Skeletal muscle cell (primary cell): ENCODE data around the gene KIRREL3.

Experiments used
- DNase-seq: peaks from one replicate; pipeline ENCODE4 v3.0.0-alpha.2; 2010; ENCODE audit warnings: low read depth
- H3K4me3 ChIP-seq: 2 replicates; pipeline ENCODE4 v1.5.1; 2011; ENCODE audit warnings: low read depth, mild to moderate bottlenecking, control low read depth, low read length, moderate library complexity

The KIRREL3 gene

GRCh38 chr11:126583594-126584427 lies 416.8 kb downstream of the KIRREL3 start:
- DNase-seq, result no peak
- H3K4me3 ChIP-seq, result no peak overlapping the region

GRCh38 chr11:126583101-126583500 lies 417.5 kb downstream of the KIRREL3 start:
- H3K4me3 ChIP-seq, result no peak overlapping the region
- no peak for DNase-seq

- H3K4me3 ChIP-seq, result no peak overlapping the region
- no peak for DNase-seq
Measured at GRCh38 chr11:126581871-126582648, 418.5 kb downstream of the KIRREL3 start.

- no peak overlapping the region for H3K4me3 ChIP-seq
- DNase-seq, result no peak
Measured at GRCh38 chr11:126578426-126578825, 422.1 kb downstream of the KIRREL3 start.

- no peak overlapping the region for H3K4me3 ChIP-seq
Measured at GRCh38 chr11:126578021-126578420, 422.5 kb downstream of the KIRREL3 start.

GRCh38 chr11:126575849-126576248 lies 424.7 kb downstream of the KIRREL3 start:
- no peak overlapping the region for H3K4me3 ChIP-seq
- no peak for DNase-seq

More at GRCh38 chr11:126578021-126578420, 422.5 kb downstream of the KIRREL3 start:
- no peak for DNase-seq

- no peak overlapping the region for H3K4me3 ChIP-seq
- DNase-seq, result no peak
Measured at GRCh38 chr11:126573325-126573978, 427.1 kb downstream of the KIRREL3 start.

GRCh38 chr11:126570489-126570888 lies 430.1 kb downstream of the KIRREL3 start:
- no peak overlapping the region for H3K4me3 ChIP-seq
- DNase-seq, result no peak

- H3K4me3 ChIP-seq, result no peak overlapping the region
- no peak for DNase-seq
Measured at GRCh38 chr11:126567419-126567818, 433.2 kb downstream of the KIRREL3 start.

- no peak for DNase-seq
- H3K4me3 ChIP-seq, result no peak overlapping the region
Measured at GRCh38 chr11:126564566-126564965, 436.0 kb downstream of the KIRREL3 start.

- peak; percentile 26 for DNase-seq
- no peak overlapping the region for H3K4me3 ChIP-seq
Measured at GRCh38 chr11:126561327-126561893, 439.2 kb downstream of the KIRREL3 start.

GRCh38 chr11:126560221-126560620 lies 440.3 kb downstream of the KIRREL3 start:
- DNase-seq, result no peak

GRCh38 chr11:126548581-126549550 lies 451.7 kb downstream of the KIRREL3 start:
- no peak overlapping the region for H3K4me3 ChIP-seq
- no peak for DNase-seq

More at GRCh38 chr11:126560221-126560620, 440.3 kb downstream of the KIRREL3 start:
- H3K4me3 ChIP-seq, result no peak overlapping the region

GRCh38 chr11:126547691-126548090 lies 452.9 kb downstream of the KIRREL3 start:
- DNase-seq, result no peak
- H3K4me3 ChIP-seq, result no peak overlapping the region

- H3K4me3 ChIP-seq, result no peak overlapping the region
- peak; percentile 59 for DNase-seq
Measured at GRCh38 chr11:126547161-126547560, 453.4 kb downstream of the KIRREL3 start.

- no peak overlapping the region for H3K4me3 ChIP-seq
- DNase-seq, result no peak
Measured at GRCh38 chr11:126546694-126547093, 453.9 kb downstream of the KIRREL3 start.

- no peak for DNase-seq
- H3K4me3 ChIP-seq, result no peak overlapping the region
Measured at GRCh38 chr11:126546191-126546590, 454.4 kb downstream of the KIRREL3 start.

- H3K4me3 ChIP-seq, result no peak overlapping the region
- DNase-seq, result no peak
Measured at GRCh38 chr11:126545057-126545555, 455.5 kb downstream of the KIRREL3 start.
